Testis (tissue), 3 donors: ENCODE data around the gene INPP5K. TPM values are rescaled to one million over a fixed set of nuclear protein-coding genes. Genes with fewer than 3 reads are reported as not detected.

ENCODE experiments used
- DNase-seq: peaks from one replicate; pipeline ENCODE4 v3.0.0-alpha.2; 2019
- H3K27ac ChIP-seq, 2 donors: fragments of 200-600 bp; sonication (generic); one replicate each; pipeline ENCODE4 v1.5.1; 2019
- H3K27me3 ChIP-seq: fragments of 200-600 bp; sonication (generic); one replicate; pipeline ENCODE4 v1.5.1; 2019
- H3K36me3 ChIP-seq: fragments of 200-600 bp; sonication (generic); one replicate; pipeline ENCODE4 v1.5.1; 2017; ENCODE audit warnings: low read depth; ENCODE audit errors: missing control alignments
- H3K4me1 ChIP-seq: fragments of 200-600 bp; sonication (generic); one replicate; pipeline ENCODE4 v1.5.1; 2019
- H3K4me3 ChIP-seq, 2 donors: fragments of 200-600 bp; sonication (generic); one replicate each; pipeline ENCODE4 v1.5.1; 2017 to 2019
- H3K9me3 ChIP-seq: fragments of 200-600 bp; sonication (generic); one replicate; pipeline ENCODE4 v1.5.1; 2017
- CTCF ChIP-seq, 3 experiments: fragments of 450-650 bp in 2 of 3; fragments of 200-600 bp in 1 of 3; sonication (generic) in 1 of 3; IDR thresholded peaks; one replicate each; pipeline ENCODE4 v1.5.1; 2016 to 2019; ENCODE audit warnings: antibody characterized with exemption in 3 of 3, mild to moderate bottlenecking in 2 of 3, moderate library complexity in 1 of 3
- POLR2A ChIP-seq: fragments of 450-650 bp; IDR thresholded peaks from one replicate; pipeline ENCODE4 v1.6.1; 2017; ENCODE audit warnings: antibody characterized with exemption, mild to moderate bottlenecking, moderate library complexity
- WGBS, 2 donors: methylation state at CpG; one replicate each; pipeline ENCODE4 v1.1.5; 2018; 5-methylcytosine and 5-hydroxymethylcytosine counted together
- intact Hi-C: fragments of 100-400 bp; cut with DNase I; formaldehyde crosslinking; loops from one replicate; pipeline ENCODE4 v1.15.1; 2023; ENCODE audit warnings: low total_unique reads
- polyA plus RNA-seq: library from polyadenylated mRNA; stranded (reverse); fragments of 350-450 nt; fragmentation: Illumina TruSeq; extraction: RNeasy Lipid Tissue Mini Kit (QIAGEN cat#74804); gene quantifications from one replicate; pipeline ENCODE4 v1.2.3, GENCODE V29; 2014; ENCODE audit warnings: low read depth, low replicate concordance; ENCODE audit not compliant: insufficient read depth
- total RNA-seq, 2 donors: library from RNA; depleted of rRNA; stranded (reverse); fragments of >200 nt; gene quantifications; one replicate each; pipeline ENCODE4 v1.2.3, GENCODE V29; 2016

Gene INPP5K
- total and polyA plus RNA-seq, 3 donors from 2014 or later = 81.2 to 87.8 (median 83.4) TPM

- TF ChIP-seq POLR2A (no peak), CTCF (IDR thresholded peaks at IDR 0.05) (no peak)
- no peaks in the 10 kb centered on the region for H3K36me3 ChIP-seq
- intact Hi-C loops = no loop called here
- 66 to 69% methylated on average over 27 to 28 of the region's 28 CpGs for whole genome bisulfite sequencing, 2 donors
- no peaks in the 10 kb centered on the region for H3K4me1 ChIP-seq
- H3K9me3 ChIP-seq = no peaks in the 10 kb centered on the region
- H3K4me3 ChIP-seq = no peak overlapping the region
- DNase-seq = no peak
- H3K27me3 ChIP-seq = no peaks in the 10 kb centered on the region
- no peak overlapping the region for H3K27ac ChIP-seq
Measured at GRCh38 chr17:1469231-1469852, 47.1 kb downstream of the INPP5K start.

GRCh38 chr17:1467898-1468492 is 48.4 kb downstream of the INPP5K start:
- no peak for TF ChIP-seq CTCF (IDR thresholded peaks at IDR 0.05)
- TF ChIP-seq POLR2A = no peak
- Histone ChIP-seq H3K36me3 (no peaks in the 10 kb centered on the region), H3K27ac (no peak overlapping the region), H3K4me3 (no peak overlapping the region), H3K27me3 (no peaks in the 10 kb centered on the region), H3K4me1 (no peaks in the 10 kb centered on the region), H3K9me3 (no peaks in the 10 kb centered on the region)
- intact Hi-C loops = no loop called here
- DNase-seq = no peak
- 69 to 83% methylated on average over 7 to 21 of the region's 21 CpGs for WGBS, 2 donors

GRCh38 chr17:1467258-1467657 is 49.2 kb downstream of the INPP5K start:
- intact Hi-C loops = no loop called here
- Histone ChIP-seq H3K9me3 (no peaks in the 10 kb centered on the region), H3K4me3 (no peak overlapping the region), H3K4me1 (no peaks in the 10 kb centered on the region), H3K36me3 (no peaks in the 10 kb centered on the region), H3K27ac (no peak overlapping the region), H3K27me3 (no peaks in the 10 kb centered on the region)
- TF ChIP-seq CTCF (IDR thresholded peaks at IDR 0.05) (no peak), POLR2A (no peak)
- DNase-seq = no peak
- WGBS, 2 donors = 91 to 93% methylated on average over 15 of the region's 16 CpGs

- Histone ChIP-seq H3K9me3 (no peaks in the 10 kb centered on the region), H3K4me1 (no peaks in the 10 kb centered on the region), H3K27me3 (no peaks in the 10 kb centered on the region), H3K27ac (no peak overlapping the region), H3K36me3 (no peaks in the 10 kb centered on the region), H3K4me3 (no peak overlapping the region)
- 81 to 86% methylated on average over 2 to 8 of the region's 8 CpGs for WGBS, 2 donors
- intact Hi-C loops = no loop called here
- no peak for DNase-seq
- TF ChIP-seq CTCF (IDR thresholded peaks at IDR 0.05) (no peak), POLR2A (no peak)
Measured at GRCh38 chr17:1464186-1464585, 52.2 kb downstream of the INPP5K start.
